Activated naive CD8-positive, alpha-beta T cell treated with anti-CD3 and anti-CD28 coated beads, Interleukin-2, amount 50 U/mL, for 24 hours (primary cell): ENCODE results near the gene SEZ6L2.
"Not testable (repeated sequence)": the region's sequence is repeated elsewhere in the genome, so short reads cannot be mapped to it uniquely, and the experiment has no call there.

ENCODE experiments used
- ATAC-seq: fragments of 150-1000 bp; cut with Tn5 transposase; one replicate; pipeline ENCODE4 v1.10.0; 2021
- DNase-seq: peaks from one replicate; pipeline ENCODE4 v3.0.0; 2021
- H3K27ac Mint-ChIP-seq: one replicate; pipeline ENCODE4 v1.8.0; 2021; ENCODE audit warnings: mild to moderate bottlenecking, mixed read lengths
- H3K27me3 Mint-ChIP-seq: one replicate; pipeline ENCODE4 v1.8.0; 2021; ENCODE audit warnings: mixed read lengths
- H3K36me3 Mint-ChIP-seq: one replicate; pipeline ENCODE4 v1.8.0; 2021; ENCODE audit warnings: low read depth, mixed read lengths
- H3K4me1 Mint-ChIP-seq: one replicate; pipeline ENCODE4 v1.8.0; 2021; ENCODE audit warnings: mixed read lengths
- H3K4me3 Mint-ChIP-seq: one replicate; pipeline ENCODE4 v1.8.0; 2021; ENCODE audit warnings: mild to moderate bottlenecking, moderate library complexity, mixed read lengths
- H3K9me3 Mint-ChIP-seq: one replicate; pipeline ENCODE4 v1.8.0; 2021; ENCODE audit warnings: mixed read lengths

SEZ6L2 gene

GRCh38 chr16:29900888-29901606 is 1.7 kb upstream of the SEZ6L2 start:
- ATAC-seq (no peak), DNase-seq (no peak)
- H3K4me3 Mint-ChIP-seq: peak overlapping the region; percentile 83
- H3K9me3 Mint-ChIP-seq: no peaks in the 10 kb centered on the region
- H3K27ac Mint-ChIP-seq: no peak overlapping the region
- peaks cover 9% of the 10 kb centered on the region for H3K4me1 Mint-ChIP-seq
- H3K36me3 Mint-ChIP-seq: no peaks in the 10 kb centered on the region
- H3K27me3 Mint-ChIP-seq: peaks cover 33% of the 10 kb centered on the region

GRCh38 chr16:29900102-29900887 is 945 bp upstream of the SEZ6L2 start, which contains the start of gene ASPHD1:
Gene ASPHD1, plus strand, starts transcription at chr16:29900488. Its CDS starts 484 bp downstream, at chr16:29900972.
- DNase-seq (peak; percentile 64), ATAC-seq (peak; percentile 83)
- Mint-ChIP-seq H3K4me3 (peak within 1 kb of the TSS; percentile 83), H3K27ac (peak within 1 kb of the TSS; percentile 44), H3K27me3 (peaks cover 40% of the 10 kb centered on the region), H3K36me3 (no peaks in the 10 kb centered on the region), H3K4me1 (peaks cover 9% of the 10 kb centered on the region), H3K9me3 (no peaks in the 10 kb centered on the region)

DNA sequence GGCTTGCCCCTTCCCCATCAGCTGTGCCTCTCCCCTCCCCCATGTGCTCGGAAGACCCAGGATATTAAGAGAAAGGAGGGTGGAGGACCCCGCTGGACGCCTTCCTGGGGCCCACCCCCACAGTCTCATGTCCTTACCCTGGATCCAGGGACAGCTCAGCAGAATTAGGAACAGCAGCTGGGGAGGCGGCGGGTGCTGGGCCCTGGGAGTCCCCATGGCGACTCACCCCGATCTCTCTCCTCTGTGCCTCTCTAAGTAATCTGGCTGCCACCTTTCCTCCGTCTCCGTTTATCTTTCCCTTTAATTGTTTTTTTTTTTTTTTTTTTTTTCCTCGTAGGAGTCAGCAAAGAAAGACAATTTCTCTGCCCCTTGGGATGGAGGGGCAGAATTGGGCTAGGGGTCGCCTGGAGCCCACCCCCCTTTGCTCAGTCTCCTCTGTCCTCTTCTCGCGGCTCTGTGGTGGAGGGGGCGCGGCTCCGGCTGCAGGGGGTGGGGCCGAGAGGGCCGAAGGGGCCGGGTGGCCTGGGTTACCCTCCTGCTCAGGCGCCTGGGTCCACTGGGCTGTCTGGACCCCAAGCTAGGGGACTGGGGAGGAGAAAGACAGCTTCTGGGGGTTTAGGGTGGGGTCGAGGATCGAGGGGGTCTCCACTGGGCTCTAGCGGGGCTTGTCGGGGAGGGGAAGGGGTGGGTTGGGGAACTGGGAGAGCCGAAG is 390 bp downstream of the SEZ6L2 start:
- DNase-seq: no peak
- Mint-ChIP-seq H3K4me1 (peaks cover 9% of the 10 kb centered on the region), H3K9me3 (no peaks in the 10 kb centered on the region), H3K36me3 (no peaks in the 10 kb centered on the region), H3K27ac (no peak overlapping the region), H3K27me3 (peaks cover 40% of the 10 kb centered on the region), H3K4me3 (no peak overlapping the region)
- ATAC-seq: no peak

DNA sequence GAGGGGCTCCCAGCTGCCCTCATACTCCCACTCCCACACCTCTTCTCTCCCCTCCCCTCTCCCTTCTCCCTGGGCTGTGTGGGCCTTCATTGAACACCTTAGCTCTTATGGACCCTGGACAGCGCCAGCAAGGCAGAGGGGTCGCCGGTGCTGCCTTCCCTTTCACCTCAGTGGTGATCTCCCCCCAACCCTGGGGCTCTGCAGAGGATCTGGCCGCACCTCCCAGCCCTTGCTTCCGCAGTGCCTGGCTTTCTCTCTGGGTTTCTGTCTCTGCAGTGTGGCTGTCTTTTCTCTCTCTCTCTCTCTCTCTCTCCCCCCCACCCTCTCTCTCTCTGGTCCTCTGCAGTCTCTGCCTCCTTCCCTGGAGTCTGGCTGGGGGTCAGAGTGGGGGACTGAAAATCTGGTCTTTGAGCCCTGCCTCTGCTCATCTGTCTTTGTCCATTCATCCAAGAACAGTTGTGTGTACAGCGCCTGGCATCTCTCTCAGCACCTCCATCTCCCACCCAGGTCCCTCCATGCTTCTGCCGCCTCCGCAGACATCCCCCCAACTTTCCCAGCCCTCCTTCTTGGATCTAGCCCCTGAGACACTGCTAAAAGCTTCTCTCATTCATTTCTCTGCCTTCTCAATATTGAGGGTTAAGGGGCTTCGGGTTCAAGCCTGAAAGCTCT is 1.1 kb downstream of the SEZ6L2 start:
- Mint-ChIP-seq H3K27me3 (peaks cover 40% of the 10 kb centered on the region), H3K4me3 (no peak overlapping the region), H3K27ac (no peak overlapping the region), H3K4me1 (peaks cover 9% of the 10 kb centered on the region), H3K36me3 (no peaks in the 10 kb centered on the region), H3K9me3 (no peaks in the 10 kb centered on the region)
- ATAC-seq: no peak
- no peak for DNase-seq

DNA sequence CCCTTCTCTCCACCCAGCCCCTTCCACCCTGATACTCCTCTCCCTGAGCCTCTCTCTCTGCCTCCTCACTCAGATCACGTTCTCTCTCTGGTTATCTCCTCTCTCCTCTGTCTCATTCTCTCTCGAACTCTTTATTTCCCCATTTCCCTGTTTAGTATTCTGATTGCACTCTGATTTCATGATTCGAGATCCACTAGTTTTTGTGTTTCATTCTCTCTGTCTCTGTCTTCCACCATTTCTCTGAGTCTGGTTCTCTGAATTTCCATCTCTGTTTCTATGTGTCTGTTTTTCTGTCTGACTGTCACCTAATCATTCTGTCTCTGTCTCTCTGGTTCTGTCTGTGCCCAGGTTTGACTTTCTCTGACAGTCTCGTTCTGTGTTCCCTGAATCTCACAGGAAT is 2.0 kb downstream of the SEZ6L2 start:
- no peak overlapping the region for H3K4me3 Mint-ChIP-seq
- DNase-seq: no peak
- H3K9me3 Mint-ChIP-seq: no peaks in the 10 kb centered on the region
- no peak for ATAC-seq
- peaks cover 9% of the 10 kb centered on the region for H3K4me1 Mint-ChIP-seq
- H3K27me3 Mint-ChIP-seq: peaks cover 40% of the 10 kb centered on the region
- H3K36me3 Mint-ChIP-seq: no peaks in the 10 kb centered on the region
- H3K27ac Mint-ChIP-seq: no peak overlapping the region

DNA sequence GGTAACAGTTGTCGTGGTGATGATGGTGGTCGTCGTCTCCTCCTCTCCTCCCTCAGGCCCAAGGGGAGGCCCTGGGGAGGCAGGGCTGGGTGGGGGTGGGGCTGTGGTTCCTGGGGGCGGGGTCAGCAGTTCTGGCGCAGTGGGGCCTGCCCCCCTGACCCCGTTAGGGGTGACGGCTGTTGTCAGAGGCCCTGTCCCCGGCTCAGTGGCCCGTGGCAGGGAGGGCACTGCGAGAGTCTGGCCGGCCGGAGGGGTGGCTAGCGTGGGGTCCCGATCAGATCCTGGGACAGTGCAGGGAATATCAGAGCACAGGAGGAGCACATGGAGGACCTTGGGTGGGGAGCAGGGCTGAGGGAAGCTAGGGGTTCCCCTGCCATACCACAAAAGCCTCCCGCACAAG is 2.5 kb downstream of the SEZ6L2 start:
- H3K4me1 Mint-ChIP-seq: peaks cover 7% of the 10 kb centered on the region
- H3K4me3 Mint-ChIP-seq: no peak overlapping the region
- ATAC-seq (no peak), DNase-seq (no peak)
- H3K27me3 Mint-ChIP-seq: peaks cover 40% of the 10 kb centered on the region
- H3K36me3 Mint-ChIP-seq: no peaks in the 10 kb centered on the region
- H3K9me3 Mint-ChIP-seq: no peaks in the 10 kb centered on the region
- no peak overlapping the region for H3K27ac Mint-ChIP-seq

DNA sequence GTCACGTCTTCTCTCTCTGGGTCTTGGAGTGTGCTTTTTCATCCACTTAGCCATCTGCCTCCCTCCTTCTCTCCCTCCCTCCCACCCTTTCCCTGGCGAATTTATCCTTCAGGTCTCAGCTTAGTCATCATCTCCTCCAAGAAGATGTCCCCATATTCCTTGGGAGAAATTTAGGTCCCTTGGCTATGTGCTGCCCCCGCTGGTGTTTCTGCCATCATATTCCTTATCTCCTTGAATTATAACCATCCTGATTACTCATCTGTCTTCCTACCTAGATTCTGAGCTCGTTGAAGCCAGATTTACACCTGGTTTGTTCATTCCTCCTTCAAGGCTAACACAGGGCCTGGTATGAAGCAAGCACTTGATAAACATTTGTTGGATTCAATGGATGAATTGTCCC is 5.0 kb downstream of the SEZ6L2 start:
- Mint-ChIP-seq H3K4me1 (peaks cover 2% of the 10 kb centered on the region), H3K4me3 (no peak overlapping the region), H3K36me3 (no peaks in the 10 kb centered on the region), H3K27me3 (peaks cover 31% of the 10 kb centered on the region), H3K9me3 (no peaks in the 10 kb centered on the region), H3K27ac (no peak overlapping the region)
- no peak for ATAC-seq
- DNase-seq: no peak

GRCh38 chr16:29893553-29893952 is 5.8 kb downstream of the SEZ6L2 start:
- Mint-ChIP-seq H3K9me3 (no peaks in the 10 kb centered on the region), H3K27me3 (peaks cover 26% of the 10 kb centered on the region), H3K36me3 (no peaks in the 10 kb centered on the region), H3K4me1 (peaks cover 2% of the 10 kb centered on the region), H3K27ac (no peak overlapping the region), H3K4me3 (no peak overlapping the region)
- DNase-seq (no peak), ATAC-seq (no peak)

- Mint-ChIP-seq H3K9me3 (no peaks in the 10 kb centered on the region), H3K27me3 (peaks cover 15% of the 10 kb centered on the region), H3K4me3 (no peak overlapping the region), H3K4me1 (no peaks in the 10 kb centered on the region), H3K27ac (no peak overlapping the region), H3K36me3 (no peaks in the 10 kb centered on the region)
- DNase-seq: no peak
- no peak for ATAC-seq
Measured at GRCh38 chr16:29892458-29892813, 6.9 kb downstream of the SEZ6L2 start.

DNA sequence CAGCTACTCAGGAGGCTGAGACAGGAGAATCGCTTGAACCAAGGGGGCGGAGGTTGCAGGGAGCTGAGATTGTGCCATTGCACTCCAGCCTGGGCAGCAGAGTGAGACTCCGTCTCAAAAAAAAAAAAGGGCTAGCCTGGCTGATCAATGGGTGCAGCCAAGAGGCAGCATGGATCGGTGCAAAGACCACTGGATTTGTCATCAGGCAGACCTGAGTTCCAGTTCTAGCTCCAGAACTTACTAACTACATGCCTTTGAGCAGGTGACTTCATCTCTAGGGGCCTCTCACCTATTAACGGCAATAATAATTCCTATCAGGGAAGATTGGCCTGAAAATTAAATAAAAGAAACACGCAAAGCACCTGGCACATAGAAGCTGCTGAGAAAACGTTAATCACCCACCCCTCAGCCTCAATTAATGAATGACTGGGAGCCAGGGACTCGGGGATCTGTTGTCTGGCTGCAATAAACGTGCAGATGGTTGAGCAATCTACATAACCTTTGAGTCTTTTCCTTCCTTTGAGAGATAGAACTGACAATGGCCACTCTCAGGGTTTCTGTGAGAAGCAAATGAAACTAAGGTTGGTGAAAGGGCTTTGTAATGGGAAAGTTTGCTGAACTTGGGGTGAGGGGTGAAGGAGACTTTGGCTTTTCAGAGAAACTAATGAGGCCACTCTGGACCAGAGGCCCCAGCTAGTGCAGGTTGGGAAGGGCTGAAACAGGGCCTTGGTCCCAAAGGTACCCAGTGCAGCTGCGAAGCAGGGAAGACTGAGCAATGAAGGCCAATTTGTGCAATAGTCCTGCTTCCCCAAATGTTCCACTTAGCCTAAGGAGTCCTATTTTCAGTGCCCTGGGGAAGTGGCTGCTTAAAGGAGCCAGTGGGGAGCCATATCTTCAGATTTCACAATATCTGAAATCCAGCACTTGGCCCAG is 7.6 kb downstream of the SEZ6L2 start:
- Mint-ChIP-seq H3K36me3 (no peaks in the 10 kb centered on the region), H3K27ac (no peak overlapping the region), H3K4me1 (no peaks in the 10 kb centered on the region), H3K27me3 (peaks cover 12% of the 10 kb centered on the region), H3K4me3 (no peak overlapping the region), H3K9me3 (no peaks in the 10 kb centered on the region)
- DNase-seq (no peak), ATAC-seq (no peak)

- not testable (repeated sequence) for ATAC-seq, H3K9me3 Mint-ChIP-seq, H3K4me1 Mint-ChIP-seq, H3K4me3 Mint-ChIP-seq, H3K27me3 Mint-ChIP-seq, DNase-seq, H3K36me3 Mint-ChIP-seq, H3K27ac Mint-ChIP-seq
Measured at GRCh38 chr16:29889372-29889771, 10.0 kb downstream of the SEZ6L2 start.

- H3K27ac Mint-ChIP-seq: no peak overlapping the region
- no peaks in the 10 kb centered on the region for H3K9me3 Mint-ChIP-seq
- ATAC-seq (no peak), DNase-seq (no peak)
- H3K4me1 Mint-ChIP-seq: no peaks in the 10 kb centered on the region
- H3K27me3 Mint-ChIP-seq: peaks cover 11% of the 10 kb centered on the region
- peaks cover 1% of the 10 kb centered on the region for H3K36me3 Mint-ChIP-seq
- H3K4me3 Mint-ChIP-seq: no peak overlapping the region
Measured at GRCh38 chr16:29883987-29884386, 15.4 kb downstream of the SEZ6L2 start.

DNA sequence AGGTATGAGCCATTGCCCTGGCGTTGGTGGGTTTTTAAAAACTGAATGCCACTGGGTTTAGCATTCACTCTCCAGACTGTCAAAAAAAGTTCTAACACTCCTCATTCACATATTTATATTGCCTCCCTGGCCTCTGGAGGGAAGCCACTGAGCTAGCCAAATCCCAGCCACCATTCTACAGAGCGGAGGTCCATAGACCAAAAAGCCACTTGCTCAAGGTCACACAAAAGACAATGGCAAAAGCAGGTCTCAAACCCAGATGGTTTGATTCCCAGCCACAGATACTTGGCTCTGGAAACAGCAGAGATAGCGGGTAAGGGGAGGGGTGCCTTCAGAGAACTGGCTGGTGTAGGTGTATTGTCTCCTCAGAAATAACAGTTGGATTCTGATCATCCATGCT is 18.3 kb downstream of the SEZ6L2 start:
- Mint-ChIP-seq H3K27me3 (peaks cover 30% of the 10 kb centered on the region), H3K4me1 (peaks cover 13% of the 10 kb centered on the region), H3K4me3 (no peak overlapping the region), H3K36me3 (peaks cover 1% of the 10 kb centered on the region), H3K9me3 (no peaks in the 10 kb centered on the region), H3K27ac (no peak overlapping the region)
- ATAC-seq (no peak), DNase-seq (no peak)

- H3K4me1 Mint-ChIP-seq: peaks cover 17% of the 10 kb centered on the region
- no peak for DNase-seq
- H3K36me3 Mint-ChIP-seq: peaks cover 1% of the 10 kb centered on the region
- ATAC-seq: no peak
- H3K27ac Mint-ChIP-seq: no peak overlapping the region
- H3K4me3 Mint-ChIP-seq: no peak overlapping the region
- no peaks in the 10 kb centered on the region for H3K9me3 Mint-ChIP-seq
- peaks cover 34% of the 10 kb centered on the region for H3K27me3 Mint-ChIP-seq
Measured at GRCh38 chr16:29878172-29878571, 21.2 kb downstream of the SEZ6L2 start.
